Tibial artery (tissue), 4 donors: ENCODE data around the gene B4GALNT3.

ENCODE experiments used
- DNase-seq, 2 donors: peaks; one replicate each; pipeline ENCODE4 v3.0.0-alpha.2; 2019
- H3K27ac ChIP-seq, 2 donors: fragments of 200-600 bp; sonication (generic) in 1 of 2; 1 replicate in 1 of 2; 2 replicates in 1 of 2; pipeline ENCODE4 v1.5.1; 2018 to 2019; ENCODE audit warnings: mild to moderate bottlenecking in 1 of 2
- H3K27me3 ChIP-seq, 2 donors: fragments of 200-600 bp; sonication (generic) in 1 of 2; one replicate each; pipeline versions ENCODE4 v1.5.1 to v1.6.0; 2016 to 2019
- H3K36me3 ChIP-seq, 3 donors: fragments of 200-600 bp; sonication (generic) in 2 of 3; one replicate each; pipeline ENCODE4 v1.5.1; 2016 to 2019; ENCODE audit warnings: mild to moderate bottlenecking in 2 of 3
- H3K4me1 ChIP-seq, 4 donors: fragments of 200-600 bp; sonication (generic) in 2 of 4; 1 replicate in 3 of 4; 2 replicates in 1 of 4; pipeline ENCODE4 v1.5.1; 2016 to 2019
- H3K4me3 ChIP-seq, 2 donors: fragments of 200-600 bp; sonication (generic) in 1 of 2; 1 replicate in 1 of 2; 2 replicates in 1 of 2; pipeline ENCODE4 v1.5.1; 2018 to 2019; ENCODE audit warnings: mild to moderate bottlenecking in 2 of 2
- H3K9me3 ChIP-seq, 3 donors: fragments of 200-600 bp; sonication (generic) in 1 of 3; one replicate each; pipeline ENCODE4 v1.5.1; 2016 to 2019
- CTCF ChIP-seq, 2 experiments: fragments of 200-600 bp in 1 of 2; fragments of 450-650 bp in 1 of 2; IDR thresholded peaks; one replicate each; pipeline ENCODE4 v1.5.1; 2017 to 2019; ENCODE audit warnings: antibody characterized with exemption in 2 of 2, mild to moderate bottlenecking in 1 of 2, moderate library complexity in 1 of 2
- intact Hi-C: fragments of 100-400 bp; cut with DNase I; formaldehyde crosslinking; loops from one replicate; pipeline ENCODE4 v1.15.0; 2023; ENCODE audit warnings: low total_unique reads

B4GALNT3 gene

GRCh38 chr12:560691-561390 lies 101.1 kb downstream of the B4GALNT3 start:
- TF ChIP-seq CTCF (IDR thresholded peaks at IDR 0.05) = no peak
- intact Hi-C loops = loop anchor here (10.0 kb wide), 1 partner anchor 1034 kb away; the partner anchor contains the start of gene FBXL14

GRCh38 chr12:561391-561705 lies 101.6 kb downstream of the B4GALNT3 start:
- Histone ChIP-seq H3K4me3 (no peak overlapping the region), H3K27me3 (no peaks in the 10 kb centered on the region), H3K9me3 (no peaks in the 10 kb centered on the region), H3K4me1 (no peaks in the 10 kb centered on the region), H3K36me3 (peaks cover 0 to 44% (median 15%) of the 10 kb centered on the region in 3 donors), H3K27ac (no peak overlapping the region)
- no peak for TF ChIP-seq CTCF (IDR thresholded peaks at IDR 0.05)
- no peak for DNase-seq
- intact Hi-C loops = loop anchor here (10.0 kb wide), 1 partner anchor 1033 kb away; the partner anchor contains the start of gene FBXL14

More at GRCh38 chr12:560691-561390, 101.1 kb downstream of the B4GALNT3 start:
- no peak for DNase-seq
- Histone ChIP-seq H3K36me3 (peaks cover 0 to 45% (median 15%) of the 10 kb centered on the region in 3 donors), H3K4me3 (no peak overlapping the region), H3K4me1 (no peaks in the 10 kb centered on the region), H3K9me3 (no peaks in the 10 kb centered on the region), H3K27me3 (no peaks in the 10 kb centered on the region), H3K27ac (no peak overlapping the region)

GRCh38 chr12:561908-562593 lies 102.3 kb downstream of the B4GALNT3 start:
- peak overlapping the region in 1 of 2 donors; percentile 26 for H3K4me3 ChIP-seq
- no peaks in the 10 kb centered on the region for H3K4me1 ChIP-seq
- intact Hi-C loops = loop anchor here (10.0 kb wide), 1 partner anchor 1033 kb away; the partner anchor contains the start of gene FBXL14
- TF ChIP-seq CTCF (IDR thresholded peaks at IDR 0.05) = no peak
- no peaks in the 10 kb centered on the region for H3K9me3 ChIP-seq
- peak; percentile 78 to 81 for DNase-seq
- no peak overlapping the region for H3K27ac ChIP-seq
- no peaks in the 10 kb centered on the region for H3K27me3 ChIP-seq
- H3K36me3 ChIP-seq = peaks cover 0 to 39% (median 15%) of the 10 kb centered on the region in 3 donors

GRCh38 chr12:562634-563033 lies 102.9 kb downstream of the B4GALNT3 start:
- intact Hi-C loops = loop anchor here (10.0 kb wide), 1 partner anchor 1032 kb away; the partner anchor contains the start of gene FBXL14
- H3K36me3 ChIP-seq = peaks cover 0 to 36% (median 15%) of the 10 kb centered on the region in 3 donors
- no peak for DNase-seq
- no peaks in the 10 kb centered on the region for H3K27me3 ChIP-seq
- H3K4me1 ChIP-seq = no peaks in the 10 kb centered on the region
- H3K9me3 ChIP-seq = no peaks in the 10 kb centered on the region
- H3K27ac ChIP-seq = no peak overlapping the region
- no peak for TF ChIP-seq CTCF (IDR thresholded peaks at IDR 0.05)
- H3K4me3 ChIP-seq = peak overlapping the region in 1 of 2 donors; percentile 26

GRCh38 chr12:563250-563781 lies 103.6 kb downstream of the B4GALNT3 start:
- Histone ChIP-seq H3K27me3 (no peaks in the 10 kb centered on the region), H3K4me1 (no peaks in the 10 kb centered on the region), H3K9me3 (no peaks in the 10 kb centered on the region), H3K27ac (no peak overlapping the region), H3K4me3 (peak overlapping the region in 1 of 2 donors; percentile 26), H3K36me3 (peaks cover 0 to 29% (median 15%) of the 10 kb centered on the region in 3 donors)
- no peak for DNase-seq
- no peak for TF ChIP-seq CTCF (IDR thresholded peaks at IDR 0.05)
- intact Hi-C loops = loop anchor here (10.0 kb wide), 1 partner anchor 1031 kb away; the partner anchor contains the start of gene FBXL14
